Trophoblast cell (in vitro differentiated cells and primary cell): ENCODE results near the gene TCF19.
"Not testable (repeated sequence)": the region's sequence is repeated elsewhere in the genome, so short reads cannot be mapped to it uniquely, and the experiment has no call there.

Experiments
- DNase-seq, 2 donors: peaks; one replicate each; pipeline ENCODE4 v3.0.0-alpha.2; 2016
- H2AFZ ChIP-seq: 2 replicates; pipeline ENCODE4 v1.6.1; 2013; ENCODE audit warnings: low read length, moderate library complexity, mild to moderate bottlenecking; ENCODE audit not compliant: insufficient read depth, poor library complexity
- H2AK5ac ChIP-seq: 2 replicates; pipeline ENCODE4 v1.6.1; 2013; ENCODE audit warnings: mild to moderate bottlenecking, low read length
- H2BK120ac ChIP-seq: 2 replicates; pipeline ENCODE4 v1.6.1; 2013; ENCODE audit warnings: low read length, mild to moderate bottlenecking, moderate library complexity; ENCODE audit not compliant: insufficient read depth, poor library complexity
- H2BK12ac ChIP-seq: 2 replicates; pipeline ENCODE4 v1.6.1; 2013; ENCODE audit warnings: mild to moderate bottlenecking, low read length, moderate library complexity
- H2BK5ac ChIP-seq: 2 replicates; pipeline ENCODE4 v1.6.1; 2013; ENCODE audit warnings: low read length, low read depth, moderate library complexity, mild to moderate bottlenecking; ENCODE audit not compliant: poor library complexity
- H3K14ac ChIP-seq: 2 replicates; pipeline ENCODE4 v1.6.1; 2013; ENCODE audit warnings: mild to moderate bottlenecking, low read length
- H3K18ac ChIP-seq: 2 replicates; pipeline ENCODE4 v1.6.1; 2013; ENCODE audit warnings: mild to moderate bottlenecking, low read length
- H3K23ac ChIP-seq: 2 replicates; pipeline ENCODE4 v1.6.1; 2013; ENCODE audit warnings: low read length
- H3K27ac ChIP-seq: 2 replicates; pipeline ENCODE4 v1.5.1; 2013; ENCODE audit warnings: low read depth, mild to moderate bottlenecking, inconsistent platforms, low read length, moderate library complexity
- H3K27me3 ChIP-seq: 2 replicates; pipeline ENCODE4 v1.6.1; 2013; ENCODE audit warnings: inconsistent platforms, mild to moderate bottlenecking, low read length, moderate library complexity; ENCODE audit not compliant: insufficient read depth
- H3K36me3 ChIP-seq, 2 experiments: 1 replicate in 1 of 2; 2 replicates in 1 of 2; pipeline ENCODE4 v1.6.1; 2013; ENCODE audit warnings: low read length in 2 of 2, mild to moderate bottlenecking in 2 of 2, moderate library complexity in 1 of 2; ENCODE audit not compliant: insufficient read depth in 2 of 2, control insufficient read depth in 1 of 2
- H3K4ac ChIP-seq: 2 replicates; pipeline ENCODE4 v1.6.1; 2013; ENCODE audit warnings: low read depth, mild to moderate bottlenecking, low read length, moderate library complexity
- H3K4me1 ChIP-seq, 2 experiments: 1 replicate in 1 of 2; 2 replicates in 1 of 2; pipeline ENCODE4 v1.6.1; 2013; ENCODE audit warnings: low read length in 2 of 2, mild to moderate bottlenecking in 2 of 2, moderate library complexity in 1 of 2; ENCODE audit not compliant: insufficient read depth in 2 of 2, control insufficient read depth in 1 of 2
- H3K4me2 ChIP-seq: 2 replicates; pipeline ENCODE4 v1.6.1; 2013; ENCODE audit warnings: inconsistent platforms, mild to moderate bottlenecking, low read length, moderate library complexity
- H3K4me3 ChIP-seq: 2 replicates; pipeline ENCODE4 v1.5.1; 2013; ENCODE audit warnings: mild to moderate bottlenecking, low read depth, low read length, inconsistent platforms
- H3K79me1 ChIP-seq: one replicate; pipeline ENCODE4 v1.6.1; 2013; ENCODE audit warnings: low read length
- H3K79me2 ChIP-seq: 2 replicates; pipeline ENCODE4 v1.6.1; 2013; ENCODE audit warnings: low read length, mild to moderate bottlenecking; ENCODE audit not compliant: control insufficient read depth, insufficient read depth, poor library complexity
- H3K9ac ChIP-seq: 2 replicates; pipeline ENCODE4 v1.6.1; 2013; ENCODE audit warnings: mild to moderate bottlenecking, low read length
- H3K9me3 ChIP-seq: 2 replicates; pipeline ENCODE4 v1.6.1; 2013; ENCODE audit warnings: low read depth, mild to moderate bottlenecking, control low read depth, inconsistent platforms, low read length; ENCODE audit not compliant: insufficient read depth
- H4K12ac ChIP-seq: 2 replicates; pipeline ENCODE4 v1.6.1; 2013; ENCODE audit warnings: low read depth, mild to moderate bottlenecking, low read length, moderate library complexity
- H4K8ac ChIP-seq: 2 replicates; pipeline ENCODE4 v1.6.1; 2013; ENCODE audit warnings: low read depth, mild to moderate bottlenecking, low read length, moderate library complexity
- H4K91ac ChIP-seq: one replicate; pipeline ENCODE4 v1.6.1; 2013; ENCODE audit warnings: low read depth, mild to moderate bottlenecking, low read length, moderate library complexity
- WGBS: extraction: QIAGEN DNeasy Blood & Tissue Kit; methylation state at CpG from one replicate; pipeline ENCODE4 v1.1.7; 2013; ENCODE audit warnings: missing lambda C conversion rate; ENCODE audit not compliant: insufficient read length, insufficient coverage; ENCODE audit errors: extremely low coverage; 5-methylcytosine and 5-hydroxymethylcytosine counted together

Gene TCF19

DNA sequence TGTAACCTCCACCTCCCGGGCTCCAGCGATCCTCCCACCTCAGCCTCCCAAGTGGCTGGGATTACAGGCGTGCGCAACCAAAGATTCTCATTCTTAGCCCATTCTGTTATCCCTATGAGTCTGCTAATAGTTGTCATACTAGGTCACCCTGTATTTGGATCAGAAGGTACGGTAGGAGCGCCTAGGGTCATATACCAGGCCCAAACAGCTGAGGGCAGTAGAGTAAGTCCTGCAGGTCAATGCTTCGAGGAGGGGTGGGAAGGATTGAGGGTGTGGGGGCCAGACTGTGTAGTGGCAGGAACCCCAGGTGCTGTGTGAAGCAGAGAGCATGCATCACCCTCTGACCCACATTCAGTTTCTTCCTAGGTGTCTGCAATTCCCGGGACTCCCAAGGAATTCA lies 34.8 kb downstream of the TCF19 start:
- H3K36me3 ChIP-seq, result peaks cover 0 to 2% of the 10 kb centered on the region in 2 experiments
- no peaks in the 10 kb centered on the region for H3K9me3 ChIP-seq
- H2AK5ac ChIP-seq, result no peak overlapping the region
- no peaks in the 10 kb centered on the region for H3K4me1 ChIP-seq
- no peak overlapping the region for H3K14ac ChIP-seq
- no CpG with 5 or more reads among the region's 8 CpGs for WGBS
- DNase-seq, result no peak
- no peak overlapping the region for H4K91ac ChIP-seq
- H4K12ac ChIP-seq, result no peak overlapping the region
- no peaks in the 10 kb centered on the region for H3K79me2 ChIP-seq
- H3K4me3 ChIP-seq, result no peak overlapping the region
- no peak overlapping the region for H3K23ac ChIP-seq
- H2BK120ac ChIP-seq, result no peak overlapping the region
- no peak overlapping the region for H2BK12ac ChIP-seq
- H3K18ac ChIP-seq, result no peak overlapping the region
- no peak overlapping the region for H2BK5ac ChIP-seq
- no peak overlapping the region for H2AFZ ChIP-seq
- H4K8ac ChIP-seq, result no peak overlapping the region
- H3K4ac ChIP-seq, result no peak overlapping the region
- H3K9ac ChIP-seq, result no peak overlapping the region
- no peaks in the 10 kb centered on the region for H3K27me3 ChIP-seq
- H3K27ac ChIP-seq, result no peak overlapping the region
- no peak overlapping the region for H3K4me2 ChIP-seq
- H3K79me1 ChIP-seq, result no peaks in the 10 kb centered on the region

GRCh38 chr6:31194061-31194834 lies 35.9 kb downstream of the TCF19 start:
- no peaks in the 10 kb centered on the region for H3K79me2 ChIP-seq
- no peak overlapping the region for H2AK5ac ChIP-seq
- no peak overlapping the region for H2BK12ac ChIP-seq
- H4K8ac ChIP-seq, result no peak overlapping the region
- H3K36me3 ChIP-seq, result peaks cover 0 to 2% of the 10 kb centered on the region in 2 experiments
- no peak overlapping the region for H3K18ac ChIP-seq
- no peaks in the 10 kb centered on the region for H3K4me1 ChIP-seq
- no peak overlapping the region for H2BK120ac ChIP-seq
- no peak for DNase-seq
- H3K9me3 ChIP-seq, result no peaks in the 10 kb centered on the region
- H3K4me2 ChIP-seq, result no peak overlapping the region
- no peak overlapping the region for H3K4ac ChIP-seq
- no peak overlapping the region for H3K4me3 ChIP-seq
- H3K79me1 ChIP-seq, result no peaks in the 10 kb centered on the region
- H3K27me3 ChIP-seq, result no peaks in the 10 kb centered on the region
- no peak overlapping the region for H4K12ac ChIP-seq
- no peak overlapping the region for H3K14ac ChIP-seq
- no peak overlapping the region for H2BK5ac ChIP-seq
- no peak overlapping the region for H3K27ac ChIP-seq
- no peak overlapping the region for H2AFZ ChIP-seq
- WGBS, result no CpG with 5 or more reads among the region's 6 CpGs
- H3K9ac ChIP-seq, result no peak overlapping the region
- H4K91ac ChIP-seq, result no peak overlapping the region
- H3K23ac ChIP-seq, result no peak overlapping the region

DNA sequence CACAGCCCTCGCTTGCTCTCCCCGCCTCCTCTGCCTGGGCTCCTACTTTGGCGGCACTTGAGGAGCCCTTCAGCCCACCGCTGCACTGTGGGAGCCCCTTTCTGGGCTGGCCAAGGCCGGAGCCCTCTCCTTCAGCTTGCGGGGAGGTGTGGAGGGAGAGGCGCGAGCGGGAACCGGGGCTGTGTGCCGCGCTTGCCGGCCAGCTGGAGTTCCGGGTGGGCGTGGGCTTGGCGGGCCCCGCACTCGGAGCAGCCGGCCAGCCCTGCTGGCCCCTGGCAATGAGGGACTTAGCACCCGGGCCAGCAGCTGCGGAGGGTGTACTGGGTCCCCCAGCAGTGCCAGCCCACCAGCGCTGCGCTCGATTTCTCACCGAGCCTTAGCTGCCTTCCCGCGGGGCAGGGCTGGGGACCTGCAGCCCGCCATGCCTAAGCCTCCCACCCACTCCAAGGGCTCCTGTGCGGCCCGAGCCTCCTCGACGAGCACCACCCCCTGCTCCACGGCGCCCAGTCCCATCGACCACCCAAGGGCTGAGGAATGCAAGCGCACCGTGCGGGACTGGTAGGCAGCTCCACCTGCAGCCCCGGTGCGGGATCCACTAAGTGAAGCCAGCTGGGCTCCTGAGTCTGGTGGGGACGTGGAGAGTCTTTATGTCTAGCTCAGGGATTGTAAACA lies 37.1 kb downstream of the TCF19 start:
- H2BK12ac ChIP-seq, H3K79me1 ChIP-seq, H3K4me3 ChIP-seq, H4K8ac ChIP-seq, H3K79me2 ChIP-seq, H4K91ac ChIP-seq, H3K27ac ChIP-seq, H4K12ac ChIP-seq, H3K9ac ChIP-seq, H2AFZ ChIP-seq, H3K36me3 ChIP-seq, H3K4me2 ChIP-seq, H3K4ac ChIP-seq, H2AK5ac ChIP-seq, H2BK5ac ChIP-seq, DNase-seq, H3K9me3 ChIP-seq, H3K18ac ChIP-seq, H3K27me3 ChIP-seq, H3K4me1 ChIP-seq, H3K14ac ChIP-seq, H3K23ac ChIP-seq, H2BK120ac ChIP-seq: not testable (repeated sequence)
- no CpG with 5 or more reads among the region's 41 CpGs for WGBS

GRCh38 chr6:31196251-31197022 lies 38.0 kb downstream of the TCF19 start:
- H3K4me2 ChIP-seq, result peak overlapping the region; percentile 89
- H4K12ac ChIP-seq, H4K91ac ChIP-seq, H4K8ac ChIP-seq, H2BK120ac ChIP-seq, H3K4me1 ChIP-seq, H3K27ac ChIP-seq, H3K23ac ChIP-seq, H3K79me1 ChIP-seq, H2BK5ac ChIP-seq, H3K79me2 ChIP-seq, DNase-seq, H2AK5ac ChIP-seq, H3K14ac ChIP-seq, H3K9ac ChIP-seq, H3K18ac ChIP-seq, H3K4ac ChIP-seq, H2BK12ac ChIP-seq, H3K9me3 ChIP-seq, H3K36me3 ChIP-seq, H3K27me3 ChIP-seq: not testable (repeated sequence)
- peak overlapping the region; percentile 78 for H3K4me3 ChIP-seq
- WGBS, result no CpG with 5 or more reads among the region's 25 CpGs
- H2AFZ ChIP-seq, result peak overlapping the region; percentile 4
